Heart right ventricle (tissue), 16 donors: ENCODE results near the gene RRAD. TPM values are rescaled to one million over a fixed set of nuclear protein-coding genes. Genes with fewer than 3 reads are reported as not detected.

Source experiments
- ATAC-seq, 8 donors: fragments of 200-7000 bp; cut with Tn5 transposase; one replicate each; pipeline ENCODE4 v1.9.1; 2020; ENCODE audit warnings: mild to moderate bottlenecking in 8 of 8, moderate library complexity in 8 of 8, moderate number of reproducible peaks in 1 of 8
- DNase-seq, 2 donors: peaks; one replicate each; pipeline ENCODE4 v3.0.0-alpha.2; 2020
- H3K27ac ChIP-seq, 10 donors: fragments of 200-600 bp; sonication (generic) in 2 of 10; one replicate each; pipeline versions ENCODE4 v1.5.0 to v1.8.0; 2020 to 2022; ENCODE audit warnings: mild to moderate bottlenecking in 3 of 10
- H3K27me3 ChIP-seq, 7 donors: fragments of 200-600 bp; one replicate each; pipeline ENCODE4 v1.8.0; 2021 to 2022; ENCODE audit warnings: mild to moderate bottlenecking in 2 of 7
- H3K36me3 ChIP-seq, 9 donors: fragments of 200-600 bp; sonication (generic) in 1 of 9; one replicate each; pipeline versions ENCODE4 v1.5.0 to v1.8.0; 2020 to 2022; ENCODE audit warnings: mild to moderate bottlenecking in 2 of 9
- H3K4me1 ChIP-seq, 9 donors: fragments of 200-600 bp; sonication (generic) in 1 of 9; one replicate each; pipeline versions ENCODE4 v1.5.0 to v1.8.0; 2020 to 2022; ENCODE audit warnings: mild to moderate bottlenecking in 4 of 9
- H3K4me3 ChIP-seq, 10 donors: fragments of 200-600 bp; sonication (generic) in 2 of 10; one replicate each; pipeline versions ENCODE4 v1.5.0 to v1.8.0; 2020 to 2022; ENCODE audit warnings: mild to moderate bottlenecking in 7 of 10, moderate library complexity in 2 of 10
- H3K9me3 ChIP-seq, 11 donors: fragments of 200-600 bp in 10 of 11; sonication (generic) in 2 of 11; one replicate each; pipeline versions ENCODE4 v1.5.0 to v1.8.0; 2013 to 2022; ENCODE audit warnings: mild to moderate bottlenecking in 2 of 11, control low read depth in 1 of 11, moderate library complexity in 1 of 11
- CTCF ChIP-seq, 9 donors: fragments of 200-600 bp; sonication (generic) in 2 of 9; IDR thresholded peaks; one replicate each; pipeline versions ENCODE4 v1.5.0 to v1.8.0; 2021 to 2022; ENCODE audit warnings: antibody characterized with exemption in 9 of 9, mild to moderate bottlenecking in 5 of 9, moderate library complexity in 1 of 9
- WGBS, 2 donors: extraction: QIAGEN DNeasy Blood & Tissue Kit; methylation state at CpG; one replicate each; pipeline ENCODE4 v1.1.7; 2013; ENCODE audit warnings: inconsistent platforms in 1 of 2; 5-methylcytosine and 5-hydroxymethylcytosine counted together
- intact Hi-C, 10 donors: fragments of 100-400 bp; cut with DNase I; formaldehyde crosslinking; loops; one replicate each; pipeline versions ENCODE4 v1.11.1 to v1.14.2; 2022
- polyA plus RNA-seq, 2 donors: library from polyadenylated mRNA; stranded (reverse); fragments of 200-250 nt; gene quantifications; one replicate each; pipeline ENCODE4 v1.2.3, GENCODE V29; 2013
- total RNA-seq, 10 donors: library from RNA; stranded (reverse); fragmentation: NEBNext Ultra II Directional in 3 of 10; extraction: Animal tissue kit (Norgen Biotek cat#: 25700) in 3 of 10; gene quantifications; one replicate each; pipeline versions ENCODE4 v1.2.1 to v1.2.4, GENCODE V29; 2021 to 2023
- donor health status: Arrhythmogenic right ventricular cardiomyopathy.
- donor health status: ischemic (EF 13 %, LVEDD 7.1; RV severe dilation, severe dysfunction).
- donor health status: healthy with polysubstance abuse.
- donor health status: DM: no; HTN: yes; CAD: no.
- donor health status: DM: no; HTN: no; CAD: no.
- donor health status: ischemic (EF 25% LVEDD 6.9; RV normal size, moderate dysfunction).
- donor health status: ischemic (EF 25% LVEDD 5.7; RV mildly dilated, moderate dysfunction).
- donor health status: healthy.
- donor health status: DM: yes; HTN: yes; CAD: no.
- donor health status: Ischemic cardiomyopathy.
- donor health status: ischemic (EF 35%, LVEDD 5.7; RV mildly dilated, moderate dysfunction).
- donor health status: nonischemic (EF 11% LVEDD 7.7; RV severe dilation, severe dysfunction).
- donor health status: DM: yes; HTN: yes; CAD: no.
- donor health status: PGD.
- donor health status: ischemic (EF 29% LVEDD 5.4; RV normal size, mild dysfunction).
- donor health status: nonischemic (EF 23%, LVEDD 6.1; RV moderate dilation, normal function).

Gene RRAD
- total and polyA plus RNA-seq, 12 donors = 48.4 to 1,227 (median 122) TPM

GRCh38 chr16:66933776-66934137, 8.4 kb upstream of the RRAD start:
- H3K9me3 ChIP-seq = no peaks in the 10 kb centered on the region
- WGBS, 2 donors = 3 to 4% methylated on average over 12 of the region's 12 CpGs
- H3K27ac ChIP-seq = peak overlapping the region; percentile 83 to 99 (median 95)
- H3K36me3 ChIP-seq = peaks cover 0 to 48% (median 0%) of the 10 kb centered on the region in 9 donors
- H3K4me1 ChIP-seq = peaks cover 21 to 60% (median 42%) of the 10 kb centered on the region in 9 donors
- peak overlapping the region; percentile 62 to 99 (median 86) for H3K4me3 ChIP-seq
- ATAC-seq = no peak
- TF ChIP-seq CTCF (IDR thresholded peaks at IDR 0.05) = no peak
- intact Hi-C loops = loop anchor here in 3 of 10 donors (5.0 kb wide), 1 partner anchor 36 kb away; no protein-coding TSS in a partner anchor
- no peaks in the 10 kb centered on the region for H3K27me3 ChIP-seq
- DNase-seq = no peak

GRCh38 chr16:66932076-66932475, 6.7 kb upstream of the RRAD start:
- Histone ChIP-seq H3K9me3 (no peaks in the 10 kb centered on the region), H3K4me1 (peaks cover 21 to 62% (median 45%) of the 10 kb centered on the region in 9 donors), H3K36me3 (peaks cover 0 to 32% (median 0%) of the 10 kb centered on the region in 9 donors), H3K27me3 (no peaks in the 10 kb centered on the region), H3K4me3 (no peak overlapping the region), H3K27ac (no peak overlapping the region)
- DNase-seq = peak in 1 of 2 donors; percentile 5
- intact Hi-C loops = loop anchor here in 3 of 10 donors (5.0 kb wide), 1 partner anchor 35 kb away; no protein-coding TSS in a partner anchor
- 81 to 88% methylated on average over 4 of the region's 4 CpGs for WGBS, 2 donors
- no peak for TF ChIP-seq CTCF (IDR thresholded peaks at IDR 0.05)
- no peak for ATAC-seq

- H3K9me3 ChIP-seq = no peaks in the 10 kb centered on the region
- TF ChIP-seq CTCF (IDR thresholded peaks at IDR 0.05) = no peak
- DNase-seq (no peak), ATAC-seq (no peak)
- WGBS, 2 donors = 90 to 94% methylated on average over 2 of the region's 2 CpGs
- no peak overlapping the region for H3K27ac ChIP-seq
- peaks cover 0 to 30% (median 0%) of the 10 kb centered on the region in 9 donors for H3K36me3 ChIP-seq
- no peak overlapping the region for H3K4me3 ChIP-seq
- peaks cover 20 to 62% (median 49%) of the 10 kb centered on the region in 9 donors for H3K4me1 ChIP-seq
- intact Hi-C loops = loop anchor here in 3 of 10 donors (5.0 kb wide), 1 partner anchor 34 kb away; no protein-coding TSS in a partner anchor
- H3K27me3 ChIP-seq = no peaks in the 10 kb centered on the region
These were observed 6.3 kb upstream of the RRAD start for GRCh38 chr16:66931665-66932064.

- Histone ChIP-seq H3K27ac (peak overlapping the region in 7 of 10 donors; percentile 5 to 96 (median 35)), H3K4me1 (peaks cover 9 to 62% (median 41%) of the 10 kb centered on the region in 9 donors), H3K4me3 (no peak overlapping the region), H3K27me3 (peaks cover 0 to 15% (median 0%) of the 10 kb centered on the region in 7 donors), H3K9me3 (no peaks in the 10 kb centered on the region), H3K36me3 (peaks cover 0 to 23% (median 0%) of the 10 kb centered on the region in 9 donors)
- intact Hi-C loops = loop anchor here in 3 of 10 donors (5.0 kb wide), 1 partner anchor 33 kb away; no protein-coding TSS in a partner anchor
- 49% methylated on average over 4 of the region's 4 CpGs for WGBS, 2 donors
- no peak for TF ChIP-seq CTCF (IDR thresholded peaks at IDR 0.05)
- ATAC-seq (peak in 1 of 8 donors; percentile 11), DNase-seq (peak in 1 of 2 donors; percentile 8)
These were observed 4.9 kb upstream of the RRAD start for GRCh38 chr16:66930189-66930588.
